CD14-positive monocyte (primary cell): ENCODE measurements around the gene AWAT1. TPM values are rescaled to one million over a fixed set of nuclear protein-coding genes. Genes with fewer than 3 reads are reported as not detected.

Experiments
- DNase-seq, 3 donors: peaks; one replicate each; pipeline ENCODE4 v3.0.0-alpha.2; 2011 to 2022
- H2AFZ ChIP-seq: 2 replicates; pipeline ENCODE4 v1.6.0; 2012; ENCODE audit warnings: mild to moderate bottlenecking, low read depth, low read length, inconsistent platforms; ENCODE audit not compliant: insufficient read depth, poor library complexity, severe bottlenecking
- H3K27ac ChIP-seq, 2 donors: 1 replicate in 1 of 2; 2 replicates in 1 of 2; pipeline ENCODE4 v1.5.1; 2012 to 2013; ENCODE audit warnings: low read length in 2 of 2, control low read depth in 1 of 2, inconsistent platforms in 1 of 2, low read depth in 1 of 2, mild to moderate bottlenecking in 1 of 2
- H3K27me3 ChIP-seq, 2 donors: one replicate each; pipeline versions ENCODE4 v1.6.0 to v1.6.1; 2011 to 2013; ENCODE audit warnings: low read length in 2 of 2; ENCODE audit not compliant: control insufficient read depth in 2 of 2, insufficient read depth in 2 of 2
- H3K36me3 ChIP-seq, 2 donors: replicated peaks in 1 of 2; 1 replicate in 1 of 2; 2 replicates in 1 of 2; pipeline versions ENCODE4 v1.5.1 to v1.6.1; 2012 to 2013; ENCODE audit warnings: low read length in 2 of 2, control low read depth in 1 of 2, inconsistent platforms in 1 of 2, mild to moderate bottlenecking in 1 of 2; ENCODE audit not compliant: insufficient read depth in 2 of 2, control insufficient read depth in 1 of 2
- H3K4me1 ChIP-seq, 2 donors: 1 replicate in 1 of 2; 2 replicates in 1 of 2; pipeline versions ENCODE4 v1.5.1 to v1.6.1; 2012 to 2013; ENCODE audit warnings: low read length in 2 of 2, control low read depth in 1 of 2, inconsistent platforms in 1 of 2, mild to moderate bottlenecking in 1 of 2, moderate library complexity in 1 of 2; ENCODE audit not compliant: insufficient read depth in 2 of 2, control insufficient read depth in 1 of 2
- H3K4me2 ChIP-seq: replicated peaks from 2 replicates; pipeline ENCODE3; 2012; ENCODE audit warnings: low read length, moderate library complexity, mild to moderate bottlenecking; ENCODE audit not compliant: poor library complexity, severe bottlenecking; ENCODE audit errors: extremely low read depth
- H3K4me3 ChIP-seq, 3 experiments: fragments of 200-600 bp in 1 of 3; sonication (generic) in 1 of 3; replicated peaks in 1 of 3; 1 replicate in 2 of 3; 2 replicates in 1 of 3; pipeline ENCODE4 v1.5.1; 2011 to 2013; ENCODE audit warnings: low read length in 3 of 3, mild to moderate bottlenecking in 3 of 3, control low read depth in 2 of 3, low read depth in 2 of 3, inconsistent platforms in 1 of 3, moderate library complexity in 1 of 3
- H3K79me2 ChIP-seq: 2 replicates; pipeline ENCODE4 v1.6.0; 2012; ENCODE audit warnings: mild to moderate bottlenecking, control low read depth, inconsistent platforms, low read length, moderate library complexity; ENCODE audit not compliant: insufficient read depth
- H3K9ac ChIP-seq: 2 replicates; pipeline ENCODE4 v1.6.0; 2017; ENCODE audit warnings: low read length, mild to moderate bottlenecking; ENCODE audit not compliant: insufficient read depth, poor library complexity, severe bottlenecking
- H3K9me3 ChIP-seq, 2 donors: replicated peaks in 1 of 2; 1 replicate in 1 of 2; 2 replicates in 1 of 2; pipeline versions ENCODE4 v1.5.1 to v1.6.1; 2012 to 2013; ENCODE audit warnings: low read length in 2 of 2, control low read depth in 1 of 2; ENCODE audit not compliant: control insufficient read depth in 1 of 2, insufficient read depth in 1 of 2
- H4K20me1 ChIP-seq: 2 replicates; pipeline ENCODE4 v1.6.0; 2012; ENCODE audit warnings: mild to moderate bottlenecking, low read length, control low read depth, moderate library complexity; ENCODE audit not compliant: insufficient read depth
- H3K27ac Mint-ChIP-seq, 7 donors: one replicate each; pipeline ENCODE4 v1.8.0; 2020; ENCODE audit warnings: mild to moderate bottlenecking in 7 of 7, mixed read lengths in 7 of 7, moderate library complexity in 6 of 7, inconsistent platforms in 2 of 7
- H3K27me3 Mint-ChIP-seq, 3 donors: one replicate each; pipeline ENCODE4 v1.8.0; 2021 to 2022; ENCODE audit warnings: low read depth in 3 of 3, mild to moderate bottlenecking in 3 of 3, mixed read lengths in 3 of 3, moderate library complexity in 3 of 3, inconsistent platforms in 1 of 3
- H3K36me3 Mint-ChIP-seq, 2 donors: one replicate each; pipeline ENCODE4 v1.8.0; 2020; ENCODE audit warnings: mixed read lengths in 2 of 2, inconsistent platforms in 1 of 2, mild to moderate bottlenecking in 1 of 2
- H3K4me1 Mint-ChIP-seq: one replicate; pipeline ENCODE4 v1.8.0; 2020; ENCODE audit warnings: mild to moderate bottlenecking, mixed read lengths
- H3K4me3 Mint-ChIP-seq, 2 donors: one replicate each; pipeline ENCODE4 v1.8.0; 2020; ENCODE audit warnings: mild to moderate bottlenecking in 2 of 2, mixed read lengths in 2 of 2, moderate library complexity in 1 of 2
- H3K9me3 Mint-ChIP-seq, 7 donors: one replicate each; pipeline ENCODE4 v1.8.0; 2020 to 2022; ENCODE audit warnings: mixed read lengths in 7 of 7, mild to moderate bottlenecking in 6 of 7, moderate library complexity in 6 of 7, inconsistent platforms in 2 of 7
- CTCF ChIP-seq: fragments of 200-600 bp; IDR thresholded peaks from one replicate; pipeline ENCODE4 v1.8.0; 2022; ENCODE audit warnings: antibody characterized with exemption, mild to moderate bottlenecking
- WGBS: methylation state at CpG from one replicate; pipeline ENCODE4 v1.1.5; 2013; ENCODE audit warnings: missing lambda C conversion rate; ENCODE audit not compliant: insufficient coverage; 5-methylcytosine and 5-hydroxymethylcytosine counted together
- intact Hi-C, 2 donors: fragments of 100-400 bp; cut with micrococcal nuclease; formaldehyde crosslinking; loops; one replicate each; pipeline versions ENCODE4 v1.15.0 to v1.15.1; 2023
- polyA plus RNA-seq, 3 donors: library from polyadenylated mRNA; depleted of rRNA in 1 of 3; unstranded in 2 of 3; stranded (reverse) in 1 of 3; fragments of 300-500 nt in 2 of 3; fragments of >200 nt in 1 of 3; fragmentation: Illumina TruSeq in 2 of 3; gene quantifications; 1 replicate in 2 of 3; 2 replicates in 1 of 3; pipeline ENCODE4 v1.2.3, GENCODE V29; 2012 to 2021

The AWAT1 gene
- polyA plus RNA-seq, 3 donors, result not detected

- Histone ChIP-seq H3K4me2 (no peak overlapping the region), H3K79me2 (no peaks in the 10 kb centered on the region), H3K4me3 (no peak overlapping the region), H3K36me3 (no peaks in the 10 kb centered on the region), H2AFZ (no peak overlapping the region), H3K9ac (no peak overlapping the region), H3K9me3 (no peaks in the 10 kb centered on the region), H3K27me3 (peaks cover 0 to 1% of the 10 kb centered on the region in 2 donors), H4K20me1 (no peaks in the 10 kb centered on the region), H3K27ac (no peak overlapping the region), H3K4me1 (no peaks in the 10 kb centered on the region)
- DNase-seq, result no peak
- WGBS, result no CpG with 5 or more reads among the region's 2 CpGs
- no peaks in the 10 kb centered on the region for H3K36me3 Mint-ChIP-seq
- no peak overlapping the region for H3K27ac Mint-ChIP-seq
- no peaks in the 10 kb centered on the region for H3K4me1 Mint-ChIP-seq
- no peak overlapping the region for H3K4me3 Mint-ChIP-seq
- no peak for TF ChIP-seq CTCF
- peaks cover 0 to 2% (median 0%) of the 10 kb centered on the region in 7 donors for H3K9me3 Mint-ChIP-seq
- H3K27me3 Mint-ChIP-seq, result peaks cover 0 to 5% (median 2%) of the 10 kb centered on the region in 3 donors
- intact Hi-C loops, result no loop called here
Measured at GRCh38 chrX:70255452-70255851, 21.0 kb downstream of the AWAT1 start.

- 100% methylated on average over 1 of the region's 5 CpGs for WGBS
- intact Hi-C loops, result no loop called here
Measured at GRCh38 chrX:70257423-70258288, 23.2 kb downstream of the AWAT1 start.

More at GRCh38 chrX:70257423-70258288, 23.2 kb downstream of the AWAT1 start:
- H3K36me3 ChIP-seq, result no peaks in the 10 kb centered on the region
- H3K27me3 ChIP-seq, result no peaks in the 10 kb centered on the region
- H4K20me1 ChIP-seq, result no peaks in the 10 kb centered on the region
- Mint-ChIP-seq H3K9me3 (peaks cover 0 to 6% (median 0%) of the 10 kb centered on the region in 7 donors), H3K27ac (no peak overlapping the region), H3K36me3 (no peaks in the 10 kb centered on the region), H3K4me3 (no peak overlapping the region), H3K4me1 (no peaks in the 10 kb centered on the region), H3K27me3 (peaks cover 0 to 7% (median 2%) of the 10 kb centered on the region in 3 donors)
- no peak overlapping the region for H2AFZ ChIP-seq
- no peak overlapping the region for H3K27ac ChIP-seq
- H3K9ac ChIP-seq, result no peak overlapping the region
- DNase-seq, result no peak
- H3K4me2 ChIP-seq, result no peak overlapping the region
- no peaks in the 10 kb centered on the region for H3K9me3 ChIP-seq
- H3K4me1 ChIP-seq, result no peaks in the 10 kb centered on the region
- TF ChIP-seq CTCF, result no peak
- no peak overlapping the region for H3K4me3 ChIP-seq
- H3K79me2 ChIP-seq, result no peaks in the 10 kb centered on the region
